ENCODE measurements around the gene FUT6. TPM values are rescaled to one million over a fixed set of nuclear protein-coding genes. Genes with fewer than 3 reads are reported as not detected.
"Not testable (repeated sequence)": the region's sequence is repeated elsewhere in the genome, so short reads cannot be mapped to it uniquely, and the experiment has no call there.

FUT6 gene
- total RNA-seq, 1 donor from 2014 or later = 2.7 TPM

GRCh38 chr19:5863030-5863665 lies 23.6 kb upstream of the FUT6 start:
- H3K27ac ChIP-seq = no peak overlapping the region
- ATAC-seq = no peak
- no peaks in the 10 kb centered on the region for H3K9me3 ChIP-seq
- no peaks in the 10 kb centered on the region for H3K4me1 ChIP-seq
- H3K4me3 ChIP-seq = no peak overlapping the region
- DNase-seq = no peak
- intact Hi-C loops (cut with DNase I) = no loop called here
- TF ChIP-seq CTCF (IDR thresholded peaks at IDR 0.05) = no peak
- no peaks in the 10 kb centered on the region for H3K36me3 ChIP-seq
- no peaks in the 10 kb centered on the region for H3K27me3 ChIP-seq

- ATAC-seq (no peak), DNase-seq (no peak)
- Histone ChIP-seq H3K4me1 (no peaks in the 10 kb centered on the region), H3K27ac (no peak overlapping the region), H3K9me3 (no peaks in the 10 kb centered on the region), H3K27me3 (no peaks in the 10 kb centered on the region), H3K36me3 (no peaks in the 10 kb centered on the region), H3K4me3 (no peak overlapping the region)
- intact Hi-C loops (cut with DNase I) = no loop called here
- TF ChIP-seq CTCF (IDR thresholded peaks at IDR 0.05) = no peak
These were observed 17.9 kb upstream of the FUT6 start for GRCh38 chr19:5857203-5858081.

GRCh38 chr19:5855151-5855550 lies 15.6 kb upstream of the FUT6 start:
- H3K4me3 ChIP-seq; ATAC-seq; H3K4me1 ChIP-seq; DNase-seq; H3K36me3 ChIP-seq; H3K9me3 ChIP-seq; intact Hi-C loops (cut with DNase I); H3K27ac ChIP-seq; H3K27me3 ChIP-seq: not testable (repeated sequence)

GRCh38 chr19:5854121-5854520 lies 14.6 kb upstream of the FUT6 start:
- ATAC-seq; H3K4me1 ChIP-seq; H3K9me3 ChIP-seq; H3K27ac ChIP-seq; H3K27me3 ChIP-seq; intact Hi-C loops (cut with DNase I); H3K36me3 ChIP-seq; H3K4me3 ChIP-seq; DNase-seq: not testable (repeated sequence)

GRCh38 chr19:5851302-5851701 lies 11.8 kb upstream of the FUT6 start, which contains the start of gene FUT3:
FUT3 (minus strand) TSS chr19:5851449.
- no peaks in the 10 kb centered on the region for H3K9me3 ChIP-seq
- H3K4me3 ChIP-seq = peak within 1 kb of the TSS; percentile 26
- DNase-seq = peak; percentile 75
- no peaks in the 10 kb centered on the region for H3K36me3 ChIP-seq
- intact Hi-C loops (cut with DNase I) = no loop called here
- TF ChIP-seq CTCF (IDR thresholded peaks at IDR 0.05) = no peak
- peak; percentile 94 for ATAC-seq
- no peaks in the 10 kb centered on the region for H3K4me1 ChIP-seq
- peak within 1 kb of the TSS; percentile 77 for H3K27ac ChIP-seq
- H3K27me3 ChIP-seq = no peaks in the 10 kb centered on the region

GRCh38 chr19:5850743-5851293 lies 11.3 kb upstream of the FUT6 start:
- no peak for TF ChIP-seq CTCF (IDR thresholded peaks at IDR 0.05)
- peak; percentile 83 for ATAC-seq
- Histone ChIP-seq H3K36me3 (no peaks in the 10 kb centered on the region), H3K4me3 (peak overlapping the region; percentile 26), H3K27ac (peak overlapping the region; percentile 77), H3K4me1 (no peaks in the 10 kb centered on the region), H3K9me3 (no peaks in the 10 kb centered on the region), H3K27me3 (no peaks in the 10 kb centered on the region)
- peak; percentile 87 for DNase-seq
- intact Hi-C loops (cut with DNase I) = no loop called here
